ENCODE measurements around the gene ANKRD9. TPM values are rescaled to one million over a fixed set of nuclear protein-coding genes. Genes with fewer than 3 reads are reported as not detected.
A peak's percentile ranks its signal among the peaks of the same experiment; 100 is the strongest.
"Not testable (repeated sequence)": the region's sequence is repeated elsewhere in the genome, so short reads cannot be mapped to it uniquely, and the experiment has no call there.

The ANKRD9 gene
- total and polyA plus RNA-seq, 7 donors, result 22.7 to 126 (median 74.4) TPM

- Histone ChIP-seq H3K4me1 (no peaks in the 10 kb centered on the region), H3K36me3 (ENCODE audit: insufficient read depth in 1 of 2, low read depth in 1 of 2) (no peaks in the 10 kb centered on the region), H3K27me3 (ENCODE audit: insufficient read depth in 3 of 3, low read length in 2 of 3) (no peaks in the 10 kb centered on the region), H3K4me3 (peak overlapping the region; percentile 81), H3K27ac (peak overlapping the region; percentile 20), H3K9me3 (no peaks in the 10 kb centered on the region)
- intact Hi-C loops (cut with DNase I), result no loop called here
- DNase-seq (peak; percentile 54 to 69), ATAC-seq (peak; percentile 64 to 84 (median 80))
- 3 to 8% (median 3%) methylated on average over 51 to 94 of the region's 94 CpGs for WGBS, 3 donors
- no peak for TF ChIP-seq CTCF (IDR thresholded peaks at IDR 0.05)
These were observed 45.5 kb upstream of the ANKRD9 start for GRCh38 chr14:102554821-102555819.

GRCh38 chr14:102551995-102552705, 42.6 kb upstream of the ANKRD9 start:
- H3K27ac ChIP-seq, result no peak overlapping the region
- H3K4me1 ChIP-seq, result no peaks in the 10 kb centered on the region
- DNase-seq (peak in 1 of 2 donors; percentile 60), ATAC-seq (no peak)
- H3K4me3 ChIP-seq, result no peak overlapping the region
- TF ChIP-seq CTCF (IDR thresholded peaks at IDR 0.05), result no peak
- H3K36me3 ChIP-seq (ENCODE audit: insufficient read depth in 1 of 2, low read depth in 1 of 2), result no peaks in the 10 kb centered on the region
- H3K9me3 ChIP-seq, result no peaks in the 10 kb centered on the region
- intact Hi-C loops (cut with DNase I), result no loop called here
- 81 to 85% (median 83%) methylated on average over 13 to 14 of the region's 14 CpGs for WGBS, 3 donors
- peaks cover 0 to 2% (median 1%) of the 10 kb centered on the region in 3 donors for H3K27me3 ChIP-seq (ENCODE audit: insufficient read depth in 3 of 3, low read length in 2 of 3)

- H3K36me3 ChIP-seq (ENCODE audit: insufficient read depth in 1 of 2, low read depth in 1 of 2); intact Hi-C loops (cut with DNase I); H3K4me3 ChIP-seq; ATAC-seq; H3K27ac ChIP-seq; H3K4me1 ChIP-seq; DNase-seq; H3K9me3 ChIP-seq: not testable (repeated sequence)
- 81 to 89% (median 83%) methylated on average over 3 of the region's 3 CpGs for WGBS, 3 donors
- H3K27me3 ChIP-seq (ENCODE audit: insufficient read depth in 3 of 3, low read length in 2 of 3), result peaks cover 0 to 12% (median 1%) of the 10 kb centered on the region in 3 donors
These were observed 41.4 kb upstream of the ANKRD9 start for GRCh38 chr14:102550927-102551401.

GRCh38 chr14:102548616-102549240, 39.2 kb upstream of the ANKRD9 start:
- Histone ChIP-seq H3K9me3 (no peaks in the 10 kb centered on the region), H3K4me3 (no peak overlapping the region), H3K27ac (no peak overlapping the region), H3K36me3 (ENCODE audit: insufficient read depth in 1 of 2, low read depth in 1 of 2) (no peaks in the 10 kb centered on the region), H3K27me3 (ENCODE audit: insufficient read depth in 3 of 3, low read length in 2 of 3) (peaks cover 0 to 34% (median 16%) of the 10 kb centered on the region in 3 donors), H3K4me1 (peaks cover 3% of the 10 kb centered on the region)
- 73 to 77% (median 75%) methylated on average over 3 of the region's 3 CpGs for WGBS, 3 donors
- no peak for TF ChIP-seq CTCF (IDR thresholded peaks at IDR 0.05)
- ATAC-seq (no peak), DNase-seq (no peak)
- intact Hi-C loops (cut with DNase I), result no loop called here
